Stimulated activated CD8-positive, alpha-beta memory T cell treated with anti-CD3 and anti-CD28 coated beads, Interleukin-7, amount 100 ng/mL, for 24 hours (primary cell): ENCODE results near the gene COL11A1.
"Not testable (repeated sequence)": the region's sequence is repeated elsewhere in the genome, so short reads cannot be mapped to it uniquely, and the experiment has no call there.

ENCODE experiments used
- DNase-seq: peaks from one replicate; pipeline ENCODE4 v3.0.0-alpha.2; 2020; ENCODE audit warnings: low read depth

The COL11A1 gene

DNA sequence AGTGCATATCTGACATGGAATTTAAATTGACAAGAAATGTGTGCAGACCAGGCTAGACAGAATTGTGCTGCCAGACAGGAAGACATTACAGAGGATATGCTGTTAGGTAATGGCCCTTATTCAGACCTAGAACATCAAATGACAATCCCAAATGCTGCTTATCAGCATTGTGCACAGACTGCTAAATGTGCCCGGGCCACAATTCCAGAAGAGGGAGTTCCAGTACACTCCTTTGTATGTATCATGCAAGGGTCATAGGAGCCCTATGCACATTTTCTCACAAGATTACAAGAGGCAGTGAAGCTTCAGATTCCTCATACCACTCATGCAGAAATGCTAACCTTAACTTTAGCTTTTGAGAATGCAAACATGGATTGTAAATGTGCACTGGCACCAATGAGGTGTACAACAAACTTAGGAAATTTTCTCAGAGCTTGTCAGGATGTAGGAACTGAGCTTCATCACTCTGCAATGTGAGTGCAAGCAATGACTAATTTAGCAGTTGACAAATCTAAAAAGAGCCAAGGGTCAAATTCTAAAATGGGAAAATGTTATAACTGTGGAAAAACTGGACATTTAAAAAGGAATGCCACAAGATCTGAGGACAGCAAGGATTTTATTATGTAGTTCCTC, 273.5 kb downstream of the COL11A1 start:
- DNase-seq = no peak

DNA sequence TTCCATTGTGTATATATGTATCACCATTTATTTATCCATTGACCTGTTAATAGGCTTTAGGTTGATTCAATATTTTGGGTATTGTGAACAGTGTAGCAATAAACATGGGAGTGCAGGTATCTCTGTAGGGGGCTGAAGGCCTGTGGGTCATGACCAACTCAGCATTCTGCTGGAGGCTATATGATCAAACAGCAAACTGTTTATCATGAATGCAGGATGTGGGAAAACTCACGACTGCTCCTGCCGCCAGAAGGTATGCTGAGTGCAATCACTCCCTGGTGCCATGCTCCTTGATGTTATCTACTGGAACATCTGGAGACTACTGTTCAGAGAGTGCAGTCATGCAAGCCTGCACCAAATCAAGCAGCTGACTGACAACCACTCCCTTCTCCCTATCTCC, 275.2 kb downstream of the COL11A1 start:
- no peak for DNase-seq

DNA sequence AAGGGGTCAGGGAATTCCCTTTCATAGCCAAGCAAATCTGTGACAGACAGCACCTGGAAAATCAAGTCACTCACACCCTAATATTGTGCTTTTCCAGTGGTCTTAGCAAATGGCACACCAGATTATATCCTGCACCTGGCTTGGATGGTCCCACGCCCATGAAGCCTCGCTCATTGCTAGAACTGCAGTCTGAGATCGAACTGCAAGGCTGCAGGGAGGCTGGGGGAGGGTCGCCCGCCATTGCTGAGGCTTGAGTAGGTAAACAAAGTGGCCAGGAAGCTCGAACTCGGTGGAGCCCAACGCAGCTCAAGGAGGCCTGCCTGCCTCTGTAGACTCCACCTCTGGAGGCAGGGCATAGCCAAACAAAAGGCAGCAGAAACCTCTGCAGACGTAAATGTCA, 281.6 kb downstream of the COL11A1 start:
- not testable (repeated sequence) for DNase-seq
